Mesodermal cell (in vitro differentiated cells): Measurements from ENCODE around the gene PTPN14.

Experiments
- H3K27ac ChIP-seq: 2 replicates; pipeline ENCODE4 v1.7.0; 2013; ENCODE audit warnings: mild to moderate bottlenecking, low read depth, low read length, moderate library complexity; ENCODE audit not compliant: severe bottlenecking
- H3K36me3 ChIP-seq: 2 replicates; pipeline ENCODE4 v1.7.1; 2013; ENCODE audit warnings: mild to moderate bottlenecking, low read length, moderate library complexity; ENCODE audit not compliant: control insufficient read depth, insufficient read depth
- H3K4me1 ChIP-seq: one replicate; pipeline ENCODE4 v1.7.1; 2013; ENCODE audit warnings: mild to moderate bottlenecking, low read length; ENCODE audit not compliant: insufficient read depth, control insufficient read depth, poor library complexity, severe bottlenecking
- H3K4me3 ChIP-seq: 2 replicates; pipeline ENCODE4 v1.7.0; 2013; ENCODE audit warnings: low read length, control low read depth, mild to moderate bottlenecking; ENCODE audit not compliant: insufficient read depth, poor library complexity, severe bottlenecking; ENCODE audit errors: extremely low read depth
- H3K9me3 ChIP-seq: 2 replicates; pipeline ENCODE4 v1.7.1; 2013; ENCODE audit warnings: mild to moderate bottlenecking, low read length, moderate library complexity; ENCODE audit not compliant: control insufficient read depth
- WGBS, 2 experiments: methylation state at CpG; one replicate each; pipeline ENCODE4 v1.1.5; 2013; ENCODE audit warnings: missing lambda C conversion rate in 2 of 2; ENCODE audit not compliant: insufficient coverage in 2 of 2; 5-methylcytosine and 5-hydroxymethylcytosine counted together

The PTPN14 gene

DNA sequence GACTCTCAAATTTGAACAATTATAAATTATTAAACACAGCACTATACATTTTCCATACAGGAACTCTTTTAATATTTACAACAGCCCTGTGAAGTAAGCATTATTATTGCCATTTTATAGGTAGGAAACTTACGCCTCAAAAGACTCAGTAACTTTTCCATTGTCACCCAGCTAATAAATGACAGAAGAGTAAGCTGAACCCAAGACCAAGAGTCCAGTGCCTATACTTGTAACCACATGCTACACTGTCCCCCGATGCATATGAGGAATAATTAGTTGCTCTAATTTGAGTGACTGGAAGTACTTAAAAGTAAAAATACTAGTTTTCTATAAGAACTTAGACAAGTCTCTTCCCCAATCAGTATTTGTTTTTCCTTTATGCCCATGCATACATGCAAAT, 88.5 kb downstream of the PTPN14 start:
- WGBS, 2 experiments: 80% methylated on average over 1 of the region's 2 CpGs; no CpG with 5 or more reads in 1 of the 2 experiments
- Histone ChIP-seq H3K4me3 (no peak overlapping the region), H3K36me3 (peaks cover 25% of the 10 kb centered on the region), H3K27ac (no peak overlapping the region), H3K9me3 (no peaks in the 10 kb centered on the region), H3K4me1 (peaks cover 22% of the 10 kb centered on the region)

DNA sequence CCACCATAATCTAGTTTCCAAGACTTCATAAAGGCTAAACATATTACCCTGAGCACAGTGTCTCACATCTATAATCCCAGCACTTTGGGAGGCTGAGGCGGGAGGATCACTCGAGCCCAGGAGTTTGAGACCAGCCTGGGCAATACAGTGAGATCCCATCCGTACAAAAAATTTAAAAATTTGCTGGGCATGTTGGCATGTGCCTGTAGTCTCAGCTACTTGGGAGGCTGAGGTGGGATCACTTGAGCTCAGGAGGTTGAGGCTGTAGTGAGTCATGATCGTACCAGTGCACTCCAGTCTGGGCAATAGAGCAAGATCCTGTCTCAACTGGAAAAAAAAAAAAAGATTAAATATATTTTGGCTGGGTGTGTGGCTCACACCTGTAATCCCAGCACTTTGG, 90.1 kb downstream of the PTPN14 start:
- H3K27ac ChIP-seq: no peak overlapping the region
- H3K4me1 ChIP-seq: peaks cover 27% of the 10 kb centered on the region
- H3K4me3 ChIP-seq: no peak overlapping the region
- H3K9me3 ChIP-seq: no peaks in the 10 kb centered on the region
- whole genome bisulfite sequencing, 2 experiments: 80 to 96% methylated on average over 3 to 4 of the region's 4 CpGs
- H3K36me3 ChIP-seq: peaks cover 25% of the 10 kb centered on the region

DNA sequence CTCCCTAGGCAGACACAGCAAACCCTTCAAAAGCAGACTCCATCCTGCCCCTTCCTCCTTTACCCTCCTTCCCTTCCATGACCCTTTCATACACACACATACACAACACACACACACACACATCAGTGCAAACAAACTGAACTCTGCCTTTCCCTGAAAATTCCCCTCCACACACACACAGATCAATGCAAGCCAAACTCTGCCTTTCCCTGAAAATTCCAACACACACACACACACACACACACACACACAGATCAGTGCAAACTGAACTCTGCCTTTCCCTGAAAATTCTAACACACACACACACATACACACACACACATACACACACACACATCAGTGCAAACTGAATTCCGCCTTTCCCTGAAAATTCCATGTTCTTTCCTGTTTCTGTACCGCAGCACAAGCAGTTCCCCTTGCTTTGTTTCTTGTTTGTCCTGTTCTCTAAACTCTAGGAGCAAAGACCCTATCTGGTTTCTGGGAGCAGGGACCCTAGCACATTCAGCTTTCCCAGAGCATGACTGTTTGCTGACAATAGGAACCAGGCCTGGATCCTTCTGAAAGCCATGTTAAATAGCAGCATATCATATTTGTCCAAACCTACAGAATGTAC, 91.0 kb downstream of the PTPN14 start:
- peaks cover 22% of the 10 kb centered on the region for H3K36me3 ChIP-seq
- peak overlapping the region; percentile 51 for H3K27ac ChIP-seq
- 83 to 97% methylated on average over 1 to 2 of the region's 2 CpGs for WGBS, 2 experiments

DNA sequence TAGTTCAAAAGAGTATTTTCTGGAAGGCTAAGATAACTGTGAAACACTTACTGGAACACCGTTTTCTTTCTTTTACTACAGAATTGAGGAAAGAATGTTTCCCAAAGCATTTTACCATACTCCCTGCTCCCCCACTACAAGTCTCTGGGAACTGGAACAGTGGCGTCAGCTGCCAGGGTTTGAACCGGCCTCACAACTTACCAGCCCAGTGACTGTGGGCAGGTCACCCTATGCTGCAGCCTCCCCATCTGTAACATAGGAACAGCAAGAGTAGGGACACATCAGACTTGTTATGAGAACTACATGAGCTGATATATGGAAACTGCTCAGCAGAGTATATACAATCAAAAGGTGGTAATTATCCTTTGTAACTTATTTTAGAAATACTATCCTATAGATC, 91.5 kb downstream of the PTPN14 start:
- no peak overlapping the region for H3K27ac ChIP-seq
- peaks cover 22% of the 10 kb centered on the region for H3K36me3 ChIP-seq
- no peak overlapping the region for H3K4me3 ChIP-seq
- peaks cover 42% of the 10 kb centered on the region for H3K4me1 ChIP-seq
- H3K9me3 ChIP-seq: no peaks in the 10 kb centered on the region
- 73% methylated on average over 3 of the region's 3 CpGs; no CpG with 5 or more reads in 1 of the 2 experiments for WGBS, 2 experiments

More for the DNA sequence above, 91.0 kb downstream of the PTPN14 start:
- Histone ChIP-seq H3K4me3 (no peak overlapping the region), H3K4me1 (peaks cover 36% of the 10 kb centered on the region), H3K9me3 (no peaks in the 10 kb centered on the region)

DNA sequence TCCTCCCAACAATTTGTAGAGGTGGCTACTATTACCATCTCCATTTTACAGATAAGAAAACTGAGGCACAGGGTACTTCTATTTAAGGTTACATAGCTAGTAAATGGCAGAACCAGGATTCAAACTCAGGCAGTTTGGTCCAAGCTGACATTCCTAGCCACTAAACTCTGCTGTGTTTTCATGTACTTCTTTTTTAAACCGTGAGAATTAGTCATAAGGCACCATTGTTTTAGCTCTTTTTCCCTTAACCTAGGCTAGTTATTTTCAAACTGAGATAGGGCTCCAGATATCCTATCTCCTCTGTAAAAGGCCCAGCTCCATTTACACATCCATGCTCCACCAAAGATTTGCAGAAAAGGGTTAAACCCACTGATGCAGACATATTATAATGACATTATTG, 92.9 kb downstream of the PTPN14 start:
- Histone ChIP-seq H3K36me3 (peaks cover 14% of the 10 kb centered on the region), H3K9me3 (no peaks in the 10 kb centered on the region), H3K4me1 (peaks cover 46% of the 10 kb centered on the region), H3K4me3 (no peak overlapping the region), H3K27ac (no peak overlapping the region)
- WGBS, 2 experiments: 73 to 89% methylated on average over 1 of the region's 1 CpG

DNA sequence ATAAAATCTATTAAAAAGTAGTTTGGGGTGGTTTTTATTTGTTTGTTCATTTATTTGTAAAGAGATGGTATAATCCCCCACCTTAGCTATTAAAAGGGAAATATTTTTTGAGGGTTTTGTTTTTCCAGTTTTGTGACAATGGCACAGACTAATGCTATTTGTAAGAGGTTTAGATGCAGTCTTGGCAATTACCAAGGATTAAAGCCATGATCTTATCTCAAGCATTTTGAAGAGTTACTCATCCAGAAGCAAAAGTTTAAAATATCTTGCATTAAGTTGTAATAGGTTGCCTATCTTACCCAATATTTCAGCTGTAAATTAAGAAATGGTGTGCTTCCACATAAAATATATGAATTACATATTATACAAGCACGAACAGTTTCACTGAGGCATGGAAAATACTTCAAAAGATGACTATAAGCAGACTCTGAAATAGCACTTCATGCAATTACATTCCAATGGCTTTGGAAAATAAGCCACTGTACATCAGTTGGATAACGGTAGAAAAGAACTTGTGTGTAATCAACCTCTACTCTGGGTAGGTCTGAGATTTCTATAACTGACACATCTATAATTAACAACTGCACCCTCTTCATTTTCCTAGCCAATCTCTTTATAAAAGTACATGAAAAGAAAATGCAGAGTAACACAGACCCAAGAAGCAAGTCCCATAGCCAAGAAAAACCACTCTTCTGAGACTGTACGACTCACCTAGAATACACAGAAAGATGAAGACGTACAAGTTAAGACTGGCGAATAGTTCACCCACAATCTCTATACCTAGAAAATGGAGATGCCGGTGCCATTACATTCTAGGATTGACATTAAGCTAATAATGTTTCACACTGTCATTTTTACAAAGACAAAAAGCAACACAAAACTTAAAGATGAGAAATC, 95.2 kb downstream of the PTPN14 start:
- Histone ChIP-seq H3K4me3 (no peak overlapping the region), H3K36me3 (peaks cover 10% of the 10 kb centered on the region), H3K9me3 (no peaks in the 10 kb centered on the region), H3K27ac (no peak overlapping the region), H3K4me1 (peaks cover 57% of the 10 kb centered on the region)
- WGBS, 2 experiments: 94 to 100% methylated on average over 4 to 5 of the region's 6 CpGs

DNA sequence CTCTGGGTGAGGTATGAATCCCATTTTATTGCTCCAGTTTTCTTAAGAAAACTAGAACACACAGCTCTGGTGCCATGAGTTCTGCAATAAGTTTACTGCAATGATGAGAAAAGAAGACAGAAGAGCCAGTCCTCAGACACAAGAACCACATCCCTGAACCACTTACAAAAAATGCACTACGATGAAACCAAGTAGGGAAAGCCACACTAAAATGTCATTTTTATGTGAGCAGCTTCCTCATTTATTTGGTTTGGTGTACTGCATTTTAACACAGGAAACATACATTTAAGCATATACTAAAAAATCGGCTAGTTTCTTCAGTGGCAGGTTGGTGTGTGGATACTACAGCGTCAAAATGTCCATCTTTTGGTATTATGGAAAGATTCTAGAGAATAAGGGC, 95.9 kb downstream of the PTPN14 start:
- no peak overlapping the region for H3K4me3 ChIP-seq
- peaks cover 16% of the 10 kb centered on the region for H3K36me3 ChIP-seq
- H3K9me3 ChIP-seq: no peaks in the 10 kb centered on the region
- 80 to 100% methylated on average over 1 of the region's 3 CpGs for WGBS, 2 experiments
- no peak overlapping the region for H3K27ac ChIP-seq
- peaks cover 52% of the 10 kb centered on the region for H3K4me1 ChIP-seq

DNA sequence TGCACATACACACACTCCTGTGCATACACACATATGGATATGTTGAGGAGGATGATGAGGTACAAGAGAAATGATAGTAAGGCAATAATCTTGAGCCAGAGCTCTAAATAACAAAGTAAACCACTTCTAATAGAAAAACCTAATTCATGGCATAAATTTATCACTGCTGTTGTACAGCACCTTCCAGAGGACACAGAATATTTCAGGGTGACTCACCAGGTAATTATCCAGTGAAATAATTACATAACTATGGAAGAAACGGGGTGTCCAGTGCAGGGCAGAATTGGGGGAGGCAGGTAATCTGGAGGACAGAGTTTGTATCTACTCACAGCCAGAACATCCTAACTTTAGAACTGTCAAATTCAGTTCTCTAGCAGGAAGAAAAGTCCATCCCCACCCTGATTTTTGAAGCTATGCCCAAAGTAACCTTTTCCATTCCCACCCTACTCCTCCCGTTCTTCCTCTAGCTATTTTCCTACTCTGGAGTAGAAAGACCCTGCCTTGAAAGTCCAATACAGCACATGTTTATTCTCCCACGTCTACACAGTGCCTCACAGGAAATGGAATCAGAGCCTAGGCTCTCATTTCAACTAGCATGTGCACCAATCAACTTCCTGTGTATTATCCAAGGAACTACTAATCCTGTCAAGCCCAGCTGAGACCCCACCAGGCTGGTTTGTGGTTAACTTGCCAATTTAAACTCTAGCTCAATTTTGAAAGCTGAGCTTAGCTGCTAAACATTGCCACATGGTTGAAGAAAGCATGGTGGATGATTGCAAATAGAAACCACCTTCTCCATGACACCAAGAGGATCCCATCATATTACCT, 96.6 kb downstream of the PTPN14 start:
- H3K36me3 ChIP-seq: peaks cover 17% of the 10 kb centered on the region
- no peak overlapping the region for H3K4me3 ChIP-seq
- WGBS, 2 experiments: 93 to 100% methylated on average over 2 of the region's 3 CpGs
- no peaks in the 10 kb centered on the region for H3K9me3 ChIP-seq
- H3K27ac ChIP-seq: peak overlapping the region; percentile 17
- peaks cover 49% of the 10 kb centered on the region for H3K4me1 ChIP-seq

DNA sequence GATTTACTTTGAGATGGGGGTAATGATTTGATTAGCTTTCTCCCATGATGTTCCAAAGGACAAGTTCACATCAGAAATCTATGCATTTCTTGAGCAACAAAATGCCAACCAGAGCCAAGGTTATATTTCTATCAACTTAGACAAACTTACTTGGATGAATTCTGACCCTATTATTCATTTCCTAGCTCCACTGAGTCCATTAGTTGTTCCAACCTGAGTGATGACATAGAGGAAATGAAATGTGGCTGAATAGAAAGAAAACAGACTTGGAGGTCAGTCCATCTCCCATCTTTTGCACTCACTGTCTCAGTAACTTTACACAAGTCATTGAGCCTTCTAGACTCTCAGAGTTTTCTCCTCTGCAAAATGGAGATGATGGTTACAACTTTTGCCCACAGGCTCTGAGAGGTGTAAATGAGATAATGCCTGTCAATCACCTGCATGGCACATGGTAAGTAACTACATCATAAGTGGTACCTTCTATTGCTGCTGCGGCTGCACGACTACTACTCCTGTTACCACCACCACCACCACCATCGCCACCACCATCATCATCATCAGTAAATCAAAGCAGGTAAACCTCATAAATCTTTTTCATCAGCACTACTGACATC, 98.2 kb downstream of the PTPN14 start:
- Histone ChIP-seq H3K9me3 (no peaks in the 10 kb centered on the region), H3K4me1 (peaks cover 54% of the 10 kb centered on the region), H3K36me3 (peaks cover 24% of the 10 kb centered on the region), H3K27ac (no peak overlapping the region), H3K4me3 (no peak overlapping the region)
- 90 to 94% methylated on average over 2 to 3 of the region's 3 CpGs for WGBS, 2 experiments

DNA sequence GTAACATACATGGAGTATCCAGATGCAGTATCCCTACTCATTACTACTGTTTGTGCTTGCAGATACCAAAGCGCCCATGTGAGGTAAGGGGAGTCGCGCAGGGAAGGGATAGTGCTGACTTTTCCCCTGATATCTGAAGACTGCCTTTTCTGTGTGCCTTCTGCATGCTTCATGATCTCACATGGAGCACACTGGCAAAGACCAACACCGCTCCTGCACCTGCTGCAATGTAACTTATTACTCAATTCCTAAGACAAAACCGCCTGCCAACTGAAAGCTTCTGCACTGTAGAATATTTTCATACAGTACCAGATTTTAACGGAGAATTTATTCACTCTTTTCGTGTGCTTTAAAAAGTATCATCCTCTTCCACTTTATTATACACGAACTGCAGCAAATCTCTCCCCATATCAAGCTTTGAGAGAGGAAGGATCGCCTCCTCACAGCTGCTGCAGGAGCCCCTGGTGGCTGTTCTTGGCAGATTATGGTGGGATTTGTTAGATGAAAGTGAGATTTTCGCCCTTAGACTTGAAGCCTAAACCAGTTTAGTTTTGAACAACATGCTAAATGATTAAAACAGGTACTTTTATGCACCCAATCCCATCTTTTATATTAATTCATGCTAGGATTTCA, 99.1 kb downstream of the PTPN14 start:
- Histone ChIP-seq H3K27ac (no peak overlapping the region), H3K4me3 (no peak overlapping the region), H3K9me3 (no peaks in the 10 kb centered on the region), H3K4me1 (peaks cover 61% of the 10 kb centered on the region), H3K36me3 (peaks cover 24% of the 10 kb centered on the region)
- WGBS, 2 experiments: 87 to 94% methylated on average over 4 to 6 of the region's 10 CpGs
